Activated CD8-positive, alpha-beta T cell treated with anti-CD3 and anti-CD28 coated beads for 36 hours (primary cell): ENCODE data around the gene SLC22A31. TPM values are rescaled to one million over a fixed set of nuclear protein-coding genes. Genes with fewer than 3 reads are reported as not detected.
"Not testable (repeated sequence)": the region's sequence is repeated elsewhere in the genome, so short reads cannot be mapped to it uniquely, and the experiment has no call there.

Experiments used
- ATAC-seq: fragments of 200-7000 bp; cut with Tn5 transposase; one replicate; pipeline ENCODE4 v1.10.0; 2021; ENCODE audit warnings: mild to moderate bottlenecking, moderate library complexity
- CTCF ChIA-PET: fragments of 350-600 bp; sonication (Branson Sonifier 250); formaldehyde crosslinking; loops from one replicate; lab custom pipeline; 2021; ENCODE audit warnings: antibody characterized with exemption; lab: Charles Lee
- POLR2A ChIA-PET: fragments of 350-600 bp; sonication (Branson Sonifier 250); formaldehyde crosslinking; loops from one replicate; lab custom pipeline; 2021; ENCODE audit warnings: antibody characterized with exemption; lab: Charles Lee
- DNase-seq: peaks from one replicate; pipeline ENCODE4 v3.0.0-alpha.2; 2020
- H3K27ac Mint-ChIP-seq: one replicate; pipeline ENCODE4 v1.8.0; 2021; ENCODE audit warnings: mild to moderate bottlenecking, mixed read lengths
- H3K27me3 Mint-ChIP-seq: one replicate; pipeline ENCODE4 v1.8.0; 2021; ENCODE audit warnings: mixed read lengths
- H3K36me3 Mint-ChIP-seq: one replicate; pipeline ENCODE4 v1.8.0; 2021; ENCODE audit warnings: low read depth, mixed read lengths
- H3K4me1 Mint-ChIP-seq: one replicate; pipeline ENCODE4 v1.8.0; 2021; ENCODE audit warnings: low read depth, mixed read lengths
- H3K4me3 Mint-ChIP-seq: one replicate; pipeline ENCODE4 v1.8.0; 2021; ENCODE audit warnings: mild to moderate bottlenecking, moderate library complexity, mixed read lengths
- H3K9me3 Mint-ChIP-seq: one replicate; pipeline ENCODE4 v1.8.0; 2021; ENCODE audit warnings: mixed read lengths
- intact Hi-C: fragments of 100-400 bp; cut with micrococcal nuclease; formaldehyde crosslinking; loops from one replicate; pipeline ENCODE4 v1.10.0; 2022
- total RNA-seq, 2 experiments: library from RNA; stranded (reverse); gene quantifications; one replicate each; pipeline ENCODE4 v1.2.3, GENCODE V29; 2021
- TF ChIP-seq, protein P1 (sequence below): fragments of 200-600 bp; IDR thresholded peaks from one replicate; pipeline ENCODE4 v1.8.0; 2022; ENCODE audit warnings: antibody characterized with exemption, mild to moderate bottlenecking

Gene SLC22A31
- total RNA-seq, 2 experiments from 2014 or later, result 0.16 to 0.20 TPM

DNA sequence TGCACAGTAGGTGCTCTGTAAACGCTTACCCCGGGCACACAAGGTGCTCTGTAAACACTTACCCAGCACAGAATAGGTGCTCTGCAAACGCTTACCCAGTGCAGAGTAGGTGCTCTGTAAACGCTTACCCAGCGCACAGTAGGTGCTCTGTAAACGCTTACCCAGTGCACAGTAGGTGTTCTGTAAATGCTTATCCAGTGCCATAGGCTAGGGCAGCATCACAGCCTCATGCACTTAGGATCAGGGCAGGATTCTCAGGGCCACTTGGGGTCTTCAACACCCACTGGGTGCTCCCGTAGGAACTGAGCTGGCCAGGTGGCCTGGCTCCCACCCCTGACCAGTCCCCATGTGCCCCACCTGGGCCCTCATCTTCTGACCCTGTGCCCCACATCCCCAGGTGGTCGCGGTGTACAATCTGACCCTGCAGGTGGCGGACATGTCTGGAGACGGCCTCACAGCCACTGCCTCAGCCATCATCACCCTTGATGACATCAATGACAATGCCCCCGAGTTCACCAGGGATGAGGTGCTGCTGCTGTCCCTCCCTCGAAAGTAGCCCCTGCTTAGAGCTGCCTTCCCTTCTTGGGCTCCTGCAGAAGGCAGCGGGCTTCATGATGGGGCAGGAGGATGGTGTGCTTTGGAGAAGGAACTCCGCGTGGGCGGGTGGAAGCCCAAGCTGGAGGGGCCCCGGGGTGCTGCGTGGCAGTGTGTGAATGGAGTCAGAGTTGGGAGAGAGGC is 13.1 kb downstream of the SLC22A31 start:
- TF ChIP-seq, protein P1, sequence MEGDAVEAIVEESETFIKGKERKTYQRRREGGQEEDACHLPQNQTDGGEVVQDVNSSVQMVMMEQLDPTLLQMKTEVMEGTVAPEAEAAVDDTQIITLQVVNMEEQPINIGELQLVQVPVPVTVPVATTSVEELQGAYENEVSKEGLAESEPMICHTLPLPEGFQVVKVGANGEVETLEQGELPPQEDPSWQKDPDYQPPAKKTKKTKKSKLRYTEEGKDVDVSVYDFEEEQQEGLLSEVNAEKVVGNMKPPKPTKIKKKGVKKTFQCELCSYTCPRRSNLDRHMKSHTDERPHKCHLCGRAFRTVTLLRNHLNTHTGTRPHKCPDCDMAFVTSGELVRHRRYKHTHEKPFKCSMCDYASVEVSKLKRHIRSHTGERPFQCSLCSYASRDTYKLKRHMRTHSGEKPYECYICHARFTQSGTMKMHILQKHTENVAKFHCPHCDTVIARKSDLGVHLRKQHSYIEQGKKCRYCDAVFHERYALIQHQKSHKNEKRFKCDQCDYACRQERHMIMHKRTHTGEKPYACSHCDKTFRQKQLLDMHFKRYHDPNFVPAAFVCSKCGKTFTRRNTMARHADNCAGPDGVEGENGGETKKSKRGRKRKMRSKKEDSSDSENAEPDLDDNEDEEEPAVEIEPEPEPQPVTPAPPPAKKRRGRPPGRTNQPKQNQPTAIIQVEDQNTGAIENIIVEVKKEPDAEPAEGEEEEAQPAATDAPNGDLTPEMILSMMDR, result no peak
- DNase-seq (peak; percentile 66), ATAC-seq (peak; percentile 59)
- H3K36me3 Mint-ChIP-seq, result no peaks in the 10 kb centered on the region
- no peaks in the 10 kb centered on the region for H3K9me3 Mint-ChIP-seq
- CTCF ChIA-PET, result no interaction called here
- H3K27ac Mint-ChIP-seq, result peak overlapping the region; percentile 25
- H3K4me3 Mint-ChIP-seq, result no peak overlapping the region
- POLR2A ChIA-PET, result interaction anchor here (0.7 to 1.2 kb wide), 4 partner anchors 10 to 330 kb away, joined by 3 to 5 read pairs (median 3); no protein-coding TSS in a partner anchor
- intact Hi-C loops, result no loop called here
- H3K27me3 Mint-ChIP-seq, result no peaks in the 10 kb centered on the region
- H3K4me1 Mint-ChIP-seq, result peaks cover 5% of the 10 kb centered on the region

DNA sequence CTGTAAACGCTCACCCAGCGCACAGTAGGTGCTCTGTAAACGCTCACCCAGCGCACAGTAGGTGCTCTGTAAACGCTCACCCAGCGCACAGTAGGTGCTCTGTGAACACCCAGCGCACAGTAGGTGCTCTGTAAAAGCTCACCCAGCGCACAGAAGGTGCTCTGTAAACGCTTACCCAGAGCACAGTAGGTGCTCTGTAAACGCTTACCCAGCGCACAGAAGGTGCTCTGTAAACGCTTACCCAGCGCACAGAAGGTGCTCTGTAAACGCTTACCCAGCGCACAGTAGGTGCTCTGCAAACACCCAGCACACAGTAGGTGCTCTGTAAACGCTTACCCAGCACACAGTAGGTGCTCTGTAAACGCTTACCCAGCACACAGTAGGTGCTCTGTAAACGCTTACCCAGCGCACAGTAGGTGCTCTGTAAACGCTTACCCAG is 13.7 kb downstream of the SLC22A31 start:
- intact Hi-C loops, H3K27ac Mint-ChIP-seq, H3K4me1 Mint-ChIP-seq, CTCF ChIA-PET, H3K9me3 Mint-ChIP-seq, H3K36me3 Mint-ChIP-seq, H3K27me3 Mint-ChIP-seq, DNase-seq, H3K4me3 Mint-ChIP-seq, ATAC-seq: not testable (repeated sequence)
- POLR2A ChIA-PET, result interaction anchor here (0.6 to 1.2 kb wide), 2 partner anchors 9 to 321 kb away, joined by 5 read pairs; no protein-coding TSS in a partner anchor

DNA sequence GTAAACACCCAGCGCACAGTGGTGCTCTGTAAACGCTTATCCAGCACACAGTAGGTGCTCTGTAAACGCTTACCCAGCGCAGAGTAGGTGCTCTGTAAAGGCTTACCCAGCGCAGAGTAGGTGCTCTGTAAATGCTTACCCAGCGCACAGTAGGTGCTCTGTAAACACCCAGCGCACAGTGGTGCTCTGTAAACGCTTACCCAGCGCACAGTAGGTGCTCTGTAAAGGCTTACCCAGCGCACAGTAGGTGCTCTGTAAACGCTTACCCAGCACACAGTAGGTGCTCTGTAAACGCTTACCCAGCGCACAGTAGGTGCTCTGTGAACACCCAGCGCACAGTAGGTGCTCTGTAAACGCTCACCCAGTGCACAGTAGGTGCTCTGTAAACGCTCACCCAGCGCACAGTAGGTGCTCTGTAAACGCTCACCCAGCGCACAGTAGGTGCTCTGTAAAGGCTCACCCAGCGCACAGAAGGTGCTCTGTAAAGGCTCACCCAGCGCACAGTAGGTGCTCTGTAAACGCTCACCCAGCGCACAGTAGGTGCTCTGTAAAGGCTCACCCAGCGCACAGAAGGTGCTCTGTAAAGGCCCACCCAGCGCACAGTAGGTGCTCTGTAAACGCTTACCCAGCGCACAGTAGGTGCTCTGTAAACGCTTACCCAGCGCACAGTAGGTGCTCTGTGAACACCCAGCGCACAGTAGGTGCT is 14.3 kb downstream of the SLC22A31 start:
- H3K4me1 Mint-ChIP-seq, H3K9me3 Mint-ChIP-seq, H3K36me3 Mint-ChIP-seq, ATAC-seq, H3K4me3 Mint-ChIP-seq, DNase-seq, CTCF ChIA-PET, H3K27ac Mint-ChIP-seq, H3K27me3 Mint-ChIP-seq, intact Hi-C loops: not testable (repeated sequence)
- POLR2A ChIA-PET, result interaction anchor here (0.6 to 0.7 kb wide), 2 partner anchors 40 to 322 kb away, joined by 3 to 5 read pairs; no protein-coding TSS in a partner anchor

DNA sequence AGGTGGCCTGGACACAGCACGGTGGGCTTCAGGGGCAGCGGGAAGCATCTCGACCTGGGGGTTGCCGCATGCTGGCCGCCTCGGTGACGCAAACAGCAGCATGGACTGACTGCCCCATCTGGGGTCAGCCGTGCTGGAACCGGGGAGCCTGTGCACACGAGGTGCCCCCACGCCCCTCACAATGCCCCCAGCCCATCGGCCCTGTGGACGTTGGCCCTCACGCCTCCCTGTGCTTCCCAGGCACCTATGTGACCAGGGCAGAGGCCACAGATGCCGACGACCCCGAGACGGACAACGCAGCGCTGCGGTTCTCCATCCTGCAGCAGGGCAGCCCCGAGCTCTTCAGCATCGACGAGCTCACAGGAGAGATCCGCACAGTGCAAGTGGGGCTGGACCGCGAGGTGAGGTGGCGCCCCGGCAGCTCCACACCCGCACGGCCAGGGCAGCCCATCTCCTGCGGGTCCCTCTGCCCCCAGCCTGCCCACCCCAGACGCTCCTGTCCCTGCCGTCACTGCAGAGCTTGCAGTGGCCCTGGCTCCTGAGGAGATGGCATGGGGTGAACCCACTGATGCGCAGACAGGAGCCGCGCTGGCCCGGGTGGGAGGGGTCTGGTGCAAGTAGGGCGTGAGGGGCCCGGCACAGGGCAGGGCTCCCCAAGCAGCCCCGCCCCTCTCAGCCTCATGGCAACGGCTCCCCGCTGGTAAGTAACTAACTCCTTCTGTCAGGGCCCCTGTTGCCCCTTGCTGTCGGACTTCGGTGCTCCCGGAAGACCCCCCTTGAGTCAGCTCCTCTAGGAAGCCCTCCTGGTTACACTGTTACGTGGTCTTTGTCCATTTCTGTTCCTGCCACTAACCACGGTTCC is 15.2 kb downstream of the SLC22A31 start:
- ATAC-seq (peak; percentile 42), DNase-seq (peak; percentile 50)
- TF ChIP-seq, protein P1, result no peak
- Mint-ChIP-seq H3K27ac (no peak overlapping the region), H3K4me1 (peaks cover 5% of the 10 kb centered on the region), H3K4me3 (no peak overlapping the region), H3K27me3 (no peaks in the 10 kb centered on the region), H3K36me3 (no peaks in the 10 kb centered on the region), H3K9me3 (no peaks in the 10 kb centered on the region)
- POLR2A ChIA-PET, result interaction anchor here (0.7 kb wide), 1 partner anchor 39 kb away, joined by 3 read pairs; no protein-coding TSS in a partner anchor
- CTCF ChIA-PET, result no interaction called here
- intact Hi-C loops, result no loop called here

DNA sequence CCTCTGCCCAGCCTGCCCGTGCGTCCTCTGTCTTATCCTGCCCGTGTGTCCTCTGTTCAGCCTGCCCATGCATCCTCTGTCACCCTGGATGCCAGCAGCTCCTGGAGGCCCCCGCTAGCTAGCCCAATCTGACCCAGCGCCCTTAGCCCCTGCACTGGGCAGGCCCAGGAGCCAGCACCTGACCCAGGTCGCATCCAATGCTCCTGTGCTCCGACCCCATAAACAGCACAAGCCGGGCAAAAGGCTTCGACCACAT is 15.7 kb downstream of the SLC22A31 start:
- Mint-ChIP-seq H3K9me3 (no peaks in the 10 kb centered on the region), H3K27me3 (no peaks in the 10 kb centered on the region), H3K36me3 (no peaks in the 10 kb centered on the region), H3K4me3 (no peak overlapping the region), H3K27ac (no peak overlapping the region), H3K4me1 (peaks cover 5% of the 10 kb centered on the region)
- ChIA-PET POLR2A (no interaction called here), CTCF (no interaction called here)
- DNase-seq (no peak), ATAC-seq (no peak)
- TF ChIP-seq, protein P1, result no peak
- intact Hi-C loops, result no loop called here
